H7 (cell line): Measurements from ENCODE around the gene VTN. TPM values are rescaled to one million over a fixed set of nuclear protein-coding genes. Genes with fewer than 3 reads are reported as not detected.
A peak's percentile ranks its signal among the peaks of the same experiment; 100 is the strongest.

Experiments used
- DNase-seq: peaks from one replicate; pipeline ENCODE4 v3.0.0; 2012
- H3K27me3 ChIP-seq: 2 replicates; pipeline ENCODE4 v1.6.0; 2011; ENCODE audit warnings: mild to moderate bottlenecking, low read length; ENCODE audit not compliant: control insufficient read depth, insufficient read depth
- H3K36me3 ChIP-seq: replicated peaks from 2 replicates; pipeline ENCODE4 v1.5.1; 2011; ENCODE audit warnings: low read length; ENCODE audit not compliant: control insufficient read depth, insufficient read depth
- H3K4me3 ChIP-seq: 2 replicates; pipeline ENCODE4 v1.5.1; 2011; ENCODE audit warnings: low read depth, mild to moderate bottlenecking, control low read depth, low read length, moderate library complexity; ENCODE audit not compliant: insufficient read depth
- total RNA-seq: library from RNA; depleted of rRNA; stranded (reverse); fragments of >200 nt; shearing (Covaris generic); gene quantifications from 2 replicates; pipeline ENCODE4 v1.2.3, GENCODE V29; 2014; rRNA removed

The VTN gene
- total RNA-seq, 1 experiment from 2014 or later: 0.14 TPM

DNA sequence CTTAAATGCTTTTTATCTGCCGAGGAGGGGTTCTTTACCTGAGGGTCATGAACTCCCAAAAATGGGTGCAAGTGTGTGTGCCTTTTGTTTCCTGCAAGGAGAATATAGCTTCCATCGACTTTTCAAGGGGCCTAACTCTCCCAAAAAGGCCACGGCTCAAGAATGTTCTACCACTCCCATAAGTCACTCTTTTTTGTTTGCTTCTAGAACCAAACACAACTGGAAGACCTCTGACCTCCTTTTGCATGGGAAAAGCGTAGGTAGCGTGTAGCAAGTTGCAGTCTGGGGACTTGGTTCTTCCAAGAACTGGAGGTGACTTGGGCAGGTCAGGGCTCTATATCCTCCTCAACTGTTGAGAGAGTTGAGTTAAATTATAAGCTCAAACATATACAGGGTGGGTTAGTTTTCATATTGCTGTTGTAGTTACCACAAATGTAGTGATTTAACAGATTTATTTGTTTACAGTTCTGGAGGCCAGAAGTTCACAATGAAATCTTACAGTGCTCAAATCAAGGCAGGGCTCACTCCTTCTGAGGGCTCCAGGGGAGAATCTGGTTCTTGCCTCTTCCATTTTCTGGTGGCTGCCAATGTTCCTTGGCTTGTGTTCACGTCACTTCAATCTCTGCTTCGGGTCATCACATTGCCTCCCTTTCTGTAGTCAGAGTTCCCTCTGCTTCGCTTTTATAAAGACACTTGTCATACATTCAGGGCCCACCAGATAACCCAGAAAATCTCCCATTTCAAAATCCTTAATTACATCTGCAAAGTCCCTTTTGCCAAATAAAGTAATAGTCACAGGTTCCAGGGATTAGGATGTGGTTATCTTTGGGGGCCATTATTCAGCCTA is 49.7 kb downstream of the VTN start:
- DNase-seq: no peak
- H3K4me3 ChIP-seq: peak overlapping the region; percentile 92
- H3K36me3 ChIP-seq: peaks cover 2% of the 10 kb centered on the region; the same call in 1 of the 2 replicates
- H3K27me3 ChIP-seq: peaks cover 3% of the 10 kb centered on the region

DNA sequence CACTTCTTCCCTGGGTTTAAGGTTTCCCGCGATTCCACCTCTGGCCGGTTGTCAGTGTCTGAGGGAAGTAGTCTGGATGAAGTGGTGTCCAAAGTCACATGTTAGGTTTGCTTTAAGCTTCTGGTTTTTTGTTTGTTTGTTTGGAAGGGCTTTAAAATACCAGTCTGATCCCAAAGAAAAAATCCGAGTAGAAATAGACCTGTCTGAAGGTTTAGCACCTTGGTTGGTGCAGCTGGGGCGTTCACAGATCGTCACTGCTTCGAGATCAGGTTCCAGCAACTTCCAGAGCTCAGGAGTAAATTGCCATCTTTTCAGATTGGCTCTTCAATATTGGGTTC is 50.5 kb downstream of the VTN start:
- peak overlapping the region; percentile 92 for H3K4me3 ChIP-seq
- no peak for DNase-seq
- H3K27me3 ChIP-seq: peaks cover 3% of the 10 kb centered on the region

DNA sequence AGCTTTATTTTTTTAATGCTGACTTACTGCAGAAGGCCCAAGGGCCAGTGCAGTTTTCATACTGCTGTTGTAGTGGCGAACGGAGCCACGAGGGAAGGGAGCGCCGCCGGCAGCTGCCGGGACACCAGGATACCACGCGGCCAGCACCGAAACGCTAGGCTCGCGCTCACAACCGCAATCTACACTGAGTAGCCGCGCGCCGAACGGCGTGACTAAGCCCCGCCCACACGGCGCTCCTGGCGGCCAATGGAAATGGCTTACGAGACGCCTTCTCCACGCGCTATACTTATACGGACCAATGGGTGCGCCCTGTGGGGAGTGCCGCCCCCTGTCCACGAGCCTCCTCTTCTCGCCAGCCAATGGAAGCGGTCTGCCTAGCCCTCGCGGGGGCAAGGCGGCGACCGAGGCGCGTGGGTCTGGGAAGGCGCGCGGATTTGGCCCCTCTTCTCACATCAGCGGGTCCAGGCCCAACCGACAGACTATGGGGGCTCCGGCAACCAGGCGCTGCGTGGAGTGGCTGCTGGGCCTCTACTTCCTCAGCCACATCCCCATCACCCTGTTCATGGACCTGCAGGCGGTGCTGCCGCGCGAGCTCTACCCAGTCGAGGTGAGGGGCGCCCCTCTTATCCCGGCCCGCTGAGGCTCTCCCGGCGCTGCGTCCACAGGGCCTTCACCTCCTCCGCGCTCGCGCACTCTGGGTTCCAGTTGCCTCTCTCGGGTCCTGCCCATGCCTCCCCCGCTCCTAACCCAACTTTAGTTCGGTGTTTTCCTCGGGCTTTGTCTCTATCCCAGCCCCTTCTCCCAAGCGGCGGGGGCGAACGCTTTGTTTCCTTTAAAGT is 51.1 kb downstream of the VTN start, which contains the start of gene TMEM97:
Gene TMEM97, plus strand, starts transcription at position 442 of the 839 bp plus-strand sequence. Its CDS starts 40 bp downstream, at position 482.
- peak; percentile 95 for DNase-seq
- H3K4me3 ChIP-seq: peak within 1 kb of the TSS; percentile 92
- peaks cover 3% of the 10 kb centered on the region for H3K27me3 ChIP-seq
- peaks cover 2% of the 10 kb centered on the region; the same call in 1 of the 2 replicates for H3K36me3 ChIP-seq

More for the DNA sequence above, 50.5 kb downstream of the VTN start:
- H3K36me3 ChIP-seq: peaks cover 2% of the 10 kb centered on the region; the same call in 1 of the 2 replicates

DNA sequence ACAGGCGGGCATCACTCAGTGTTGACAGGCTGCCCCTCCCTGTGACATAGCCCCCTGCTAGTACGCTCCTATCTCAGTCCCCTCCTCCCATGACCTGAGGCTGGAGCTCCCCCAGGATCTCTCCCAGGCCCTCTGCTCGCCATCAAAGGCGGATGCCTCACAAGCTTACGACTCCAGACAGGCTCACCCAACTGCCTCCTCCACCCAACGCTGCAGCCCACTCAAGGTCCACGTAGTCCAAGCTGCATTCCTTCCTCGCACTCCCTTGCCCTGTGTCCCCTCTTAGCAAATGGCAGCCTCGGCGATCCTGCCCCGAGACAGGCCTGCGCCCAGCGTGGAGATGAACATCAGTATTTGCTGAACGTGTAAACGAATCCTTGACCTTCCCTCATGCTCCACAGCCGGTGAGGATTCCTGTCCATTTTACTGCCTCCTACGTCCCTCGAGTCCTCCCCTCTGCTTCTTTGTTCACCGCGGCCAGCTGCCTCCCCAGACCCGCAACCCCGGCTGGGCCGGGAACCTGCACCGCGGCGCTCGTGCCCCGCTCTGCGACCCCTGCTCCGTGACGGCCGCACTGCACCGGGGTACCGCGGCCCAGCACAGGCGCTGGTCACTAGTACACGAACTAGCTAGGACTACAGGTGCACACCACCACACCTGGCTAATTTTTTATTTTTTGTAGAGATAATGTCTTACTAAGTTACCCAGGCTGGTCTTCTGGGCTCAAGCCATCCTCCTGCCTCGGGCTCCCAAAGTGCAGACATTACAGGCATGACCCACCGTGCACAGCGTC is 51.9 kb downstream of the VTN start:
- DNase-seq: peak; percentile 74
- peak overlapping the region; percentile 92 for H3K4me3 ChIP-seq

More for the DNA sequence above, 51.9 kb downstream of the VTN start:
- peaks cover 3% of the 10 kb centered on the region for H3K27me3 ChIP-seq
- peaks cover 2% of the 10 kb centered on the region; the same call in 1 of the 2 replicates for H3K36me3 ChIP-seq

Other genes with a start within 250 kb of the VTN start
- gene TMEM97, start 51.1 kb downstream of the VTN start, total RNA-seq: 86.4 and 90.4 TPM in 2 replicates
- gene IFT20, start 34.8 kb downstream of the VTN start, total RNA-seq: 13.7 and 19.0 TPM in 2 replicates
- 19.3 and 21.3 TPM in 2 replicates for gene TNFAIP1, start 34.5 kb downstream of the VTN start, total RNA-seq
- 115 and 130 TPM in 2 replicates for gene POLDIP2, start 12.8 kb downstream of the VTN start, total RNA-seq
- not detected in 2 replicates for gene SEBOX, start 5.1 kb downstream of the VTN start, total RNA-seq
- 0.62 and 1.7 TPM in 2 replicates for gene SARM1, start 1.4 kb upstream of the VTN start, total RNA-seq
- gene SLC46A1, start 35.9 kb upstream of the VTN start, total RNA-seq: 5.7 and 6.7 TPM in 2 replicates
- not detected in 2 replicates for gene SLC13A2, start 103.3 kb upstream of the VTN start, total RNA-seq
- gene FOXN1, start 136.0 kb upstream of the VTN start, total RNA-seq: not detected in 2 replicates
- gene UNC119, start 182.3 kb upstream of the VTN start, total RNA-seq: 87.6 and 96.3 TPM in 2 replicates
- gene PIGS, start 201.2 kb upstream of the VTN start, total RNA-seq: 41.8 and 48.4 TPM in 2 replicates
- 69.9 and 117 TPM in 2 replicates for gene ALDOC, start 206.6 kb upstream of the VTN start, total RNA-seq
- 153 and 166 TPM in 2 replicates for gene SPAG5, start 228.7 kb upstream of the VTN start, total RNA-seq
- gene RSKR, start 243.9 kb upstream of the VTN start, total RNA-seq: 12.2 and 14.7 TPM in 2 replicates